Activated T-cell treated with anti-CD3 and anti-CD28 coated beads, Interleukin-2, amount 50 U/mL, for 24 hours (primary cell): ENCODE measurements around the gene PIGM.

Experiments used
- DNase-seq: peaks from one replicate; pipeline ENCODE4 v3.0.0-alpha.2; 2020
- H3K27ac Mint-ChIP-seq: 2 replicates; pipeline ENCODE4 v1.8.0; 2020; ENCODE audit warnings: mild to moderate bottlenecking, mixed read lengths
- H3K27me3 Mint-ChIP-seq: 2 replicates; pipeline ENCODE4 v1.8.0; 2020; ENCODE audit warnings: mixed read lengths
- H3K36me3 Mint-ChIP-seq: 2 replicates; pipeline ENCODE4 v1.8.0; 2020; ENCODE audit warnings: low read depth, mixed read lengths
- H3K4me1 Mint-ChIP-seq: 2 replicates; pipeline ENCODE4 v1.8.0; 2020; ENCODE audit warnings: low read depth, mixed read lengths
- H3K4me3 Mint-ChIP-seq: 2 replicates; pipeline ENCODE4 v1.8.0; 2020; ENCODE audit warnings: mild to moderate bottlenecking, moderate library complexity, mixed read lengths
- H3K9me3 Mint-ChIP-seq: 2 replicates; pipeline ENCODE4 v1.8.0; 2020; ENCODE audit warnings: mixed read lengths

Gene PIGM

DNA sequence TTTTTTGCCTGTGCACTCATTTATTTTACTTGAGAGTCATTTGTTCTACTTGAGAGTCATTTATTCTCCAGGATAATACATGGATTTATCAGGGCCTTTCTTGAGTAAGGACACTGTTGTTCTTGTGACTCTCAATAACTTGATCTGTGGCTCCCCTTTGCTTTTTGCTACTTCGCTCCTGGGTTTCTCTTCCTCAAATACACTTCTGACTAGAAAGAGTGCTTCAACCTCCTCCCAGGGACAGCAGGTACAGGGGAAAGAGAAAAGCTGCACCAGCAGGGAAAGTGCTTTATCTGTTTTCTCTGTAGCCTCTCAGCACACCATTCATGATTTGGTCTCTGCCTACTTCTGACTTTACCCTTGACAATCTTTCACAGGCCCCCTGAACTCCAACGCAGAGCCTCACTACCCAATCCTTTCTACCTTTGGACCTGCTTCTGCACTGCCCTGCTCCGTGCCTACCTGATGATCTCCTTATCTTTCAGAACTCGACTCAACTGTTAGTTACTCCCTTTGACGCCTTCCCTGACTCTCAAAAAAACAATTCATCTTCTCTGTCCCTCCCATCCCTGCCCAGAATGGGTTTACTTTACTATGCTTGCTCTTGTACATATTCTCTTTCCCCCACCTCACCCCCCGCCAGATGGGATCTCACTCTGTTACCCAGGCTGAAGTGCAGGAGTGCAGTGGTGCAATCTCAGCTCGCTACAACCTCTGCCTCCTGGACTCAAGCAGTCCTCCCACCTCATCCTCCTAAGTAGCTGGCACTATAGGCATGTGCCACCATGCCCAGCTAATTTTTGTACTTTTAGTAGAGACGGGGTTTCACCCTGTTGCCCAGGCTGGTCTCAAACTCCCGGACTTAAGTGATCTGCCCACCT lies 15.6 kb upstream of the PIGM start:
- peak overlapping the region; percentile 60 for H3K27ac Mint-ChIP-seq
- no peak for DNase-seq
- no peaks in the 10 kb centered on the region for H3K36me3 Mint-ChIP-seq
- H3K9me3 Mint-ChIP-seq = no peaks in the 10 kb centered on the region
- H3K4me1 Mint-ChIP-seq = peaks cover 10% of the 10 kb centered on the region
- H3K4me3 Mint-ChIP-seq = peak overlapping the region; percentile 62
- H3K27me3 Mint-ChIP-seq = peaks cover 15% of the 10 kb centered on the region

DNA sequence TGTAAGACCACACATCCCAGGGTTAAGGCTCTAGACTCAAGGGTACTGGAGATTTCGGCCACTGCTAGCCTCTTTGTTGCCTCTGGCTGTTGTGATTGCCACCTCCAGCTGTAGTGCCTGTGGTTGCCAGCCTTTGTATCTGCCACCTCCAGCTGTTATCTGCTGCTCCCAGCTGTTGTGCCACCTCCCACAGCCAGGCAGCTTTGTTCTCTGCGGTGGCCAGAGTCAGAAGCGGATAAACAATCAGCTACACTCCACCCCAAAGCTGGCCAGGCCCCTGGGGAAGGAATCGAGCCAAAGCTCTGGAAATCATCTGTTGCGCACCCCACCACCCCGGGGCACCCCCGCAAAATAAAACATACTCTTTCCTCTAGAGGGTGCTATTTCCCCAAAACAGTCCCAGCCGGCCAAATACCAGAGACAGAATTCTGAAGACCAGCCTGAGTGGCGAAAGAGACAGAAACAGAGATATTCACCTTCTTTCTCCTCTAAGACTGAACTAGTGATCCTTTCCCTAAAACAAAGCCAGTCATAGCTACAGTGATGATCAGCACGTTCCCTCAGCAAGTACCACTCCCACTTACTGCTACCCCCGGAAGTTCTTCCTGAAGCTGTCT lies 14.8 kb upstream of the PIGM start:
- DNase-seq = peak; percentile 50
- Mint-ChIP-seq H3K27me3 (peaks cover 12% of the 10 kb centered on the region), H3K36me3 (no peaks in the 10 kb centered on the region), H3K27ac (peak overlapping the region; percentile 60), H3K9me3 (no peaks in the 10 kb centered on the region), H3K4me3 (peak overlapping the region; percentile 62), H3K4me1 (peaks cover 10% of the 10 kb centered on the region)

DNA sequence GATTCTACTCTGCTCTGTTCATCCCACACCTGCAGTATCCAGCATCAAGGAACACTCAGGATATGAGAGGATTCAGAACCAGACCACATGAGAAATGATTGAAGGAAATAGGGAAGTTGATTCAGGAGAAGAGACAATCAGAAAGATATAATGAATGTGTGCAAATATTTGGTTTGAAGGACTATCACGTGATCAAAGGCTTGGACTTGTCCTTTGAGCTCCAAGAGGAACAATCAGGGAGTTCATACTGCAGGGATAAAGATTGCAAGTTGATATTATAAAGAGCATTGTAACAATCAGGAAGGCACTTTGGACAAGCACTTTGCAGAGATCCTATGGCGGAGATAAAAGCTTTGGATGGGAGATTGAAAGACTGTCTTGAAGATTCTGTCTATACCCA lies 13.9 kb upstream of the PIGM start:
- Mint-ChIP-seq H3K4me1 (peaks cover 10% of the 10 kb centered on the region), H3K36me3 (no peaks in the 10 kb centered on the region), H3K9me3 (no peaks in the 10 kb centered on the region), H3K4me3 (no peak overlapping the region), H3K27ac (no peak overlapping the region), H3K27me3 (peaks cover 11% of the 10 kb centered on the region)
- DNase-seq = no peak

DNA sequence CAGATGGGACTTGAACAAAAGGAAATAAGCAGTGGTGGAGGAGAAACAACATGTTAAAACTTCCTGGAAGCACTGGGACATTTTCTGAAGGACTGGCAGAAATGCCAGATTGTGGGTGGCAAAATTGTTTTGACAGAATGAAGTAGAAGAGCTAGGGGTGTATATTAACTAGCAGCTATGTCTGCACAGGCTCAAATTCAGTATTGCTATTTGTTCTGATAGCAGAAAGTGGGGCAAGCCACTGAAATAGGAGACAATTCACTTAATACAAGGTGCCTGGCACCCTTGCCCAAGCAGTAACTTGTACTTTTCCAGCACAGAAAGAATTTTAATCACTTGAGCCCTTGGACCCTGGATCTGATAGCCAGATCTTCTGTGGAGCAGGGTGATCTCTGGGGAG lies 11.8 kb upstream of the PIGM start:
- H3K27me3 Mint-ChIP-seq = peaks cover 11% of the 10 kb centered on the region
- no peaks in the 10 kb centered on the region for H3K9me3 Mint-ChIP-seq
- H3K4me3 Mint-ChIP-seq = no peak overlapping the region
- no peak for DNase-seq
- H3K4me1 Mint-ChIP-seq = peaks cover 10% of the 10 kb centered on the region
- no peaks in the 10 kb centered on the region for H3K36me3 Mint-ChIP-seq
- no peak overlapping the region for H3K27ac Mint-ChIP-seq

DNA sequence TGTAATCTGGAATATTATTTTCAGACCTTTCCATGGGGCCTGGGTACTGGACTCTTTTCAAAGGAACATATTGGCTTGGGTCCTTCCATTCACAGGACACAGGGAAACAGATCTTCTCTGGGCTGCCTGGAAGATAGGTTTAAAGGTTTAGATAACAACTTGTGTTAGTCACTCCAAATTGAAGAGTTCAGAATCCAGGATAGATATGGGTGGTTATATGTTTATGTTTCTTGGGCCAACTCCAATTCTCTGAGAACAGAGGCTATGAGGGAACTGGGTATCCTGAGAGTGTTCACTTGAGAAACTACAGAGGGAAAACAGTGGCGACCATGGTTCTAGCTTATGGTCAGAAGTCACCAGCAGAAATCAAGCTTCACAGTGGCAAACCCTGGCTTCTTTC lies 8.7 kb upstream of the PIGM start:
- peaks cover 3% of the 10 kb centered on the region for H3K27me3 Mint-ChIP-seq
- no peaks in the 10 kb centered on the region for H3K9me3 Mint-ChIP-seq
- no peak overlapping the region for H3K27ac Mint-ChIP-seq
- no peak overlapping the region for H3K4me3 Mint-ChIP-seq
- no peak for DNase-seq
- H3K4me1 Mint-ChIP-seq = no peaks in the 10 kb centered on the region
- no peaks in the 10 kb centered on the region for H3K36me3 Mint-ChIP-seq

GRCh38 chr1:160032165-160032820 lies 503 bp upstream of the PIGM start:
- no peaks in the 10 kb centered on the region for H3K27me3 Mint-ChIP-seq
- peaks cover 23% of the 10 kb centered on the region for H3K36me3 Mint-ChIP-seq
- peaks cover 45% of the 10 kb centered on the region for H3K4me1 Mint-ChIP-seq

DNA sequence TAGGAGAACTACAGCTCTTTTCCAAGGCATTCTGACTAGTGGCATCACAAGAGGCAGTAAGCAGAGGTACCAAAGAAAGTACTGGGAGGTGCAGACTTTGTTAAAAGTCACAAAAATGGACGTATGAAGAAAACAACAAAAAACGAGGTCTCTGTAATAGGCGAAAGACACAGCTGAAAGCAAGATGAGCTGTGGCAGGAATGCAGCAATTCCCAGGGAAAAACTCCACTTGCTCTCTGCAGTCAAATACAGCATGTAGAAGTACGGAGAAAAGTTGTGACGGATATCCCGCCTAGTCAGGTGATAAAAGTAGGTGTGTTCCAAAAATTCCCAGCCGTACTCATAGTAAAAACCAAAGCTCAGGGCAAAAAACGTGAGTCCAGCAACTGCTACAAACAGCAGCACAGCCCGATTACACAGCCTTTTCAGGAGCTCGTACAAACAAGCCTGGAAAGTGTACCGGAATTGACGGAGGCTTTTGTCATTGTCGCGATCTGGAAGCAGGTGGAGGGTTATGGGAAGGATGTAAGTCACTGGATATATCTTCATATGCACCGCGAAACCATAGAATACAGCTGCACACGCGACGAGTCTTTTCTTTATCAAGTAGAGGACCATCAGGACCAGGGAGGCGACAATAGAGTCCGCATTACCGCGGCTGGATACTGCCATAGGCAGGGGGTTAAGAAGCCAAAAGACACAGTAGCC lies 979 bp downstream of the PIGM start:
- H3K27me3 Mint-ChIP-seq = no peaks in the 10 kb centered on the region
- H3K36me3 Mint-ChIP-seq = peaks cover 30% of the 10 kb centered on the region
- peak overlapping the region; percentile 95 for H3K27ac Mint-ChIP-seq
- H3K4me3 Mint-ChIP-seq = peak overlapping the region; percentile 91
- peaks cover 49% of the 10 kb centered on the region for H3K4me1 Mint-ChIP-seq
- DNase-seq = no peak
- no peaks in the 10 kb centered on the region for H3K9me3 Mint-ChIP-seq

More at GRCh38 chr1:160032165-160032820, 503 bp upstream of the PIGM start:
- H3K4me3 Mint-ChIP-seq = peak overlapping the region; percentile 91
- no peaks in the 10 kb centered on the region for H3K9me3 Mint-ChIP-seq
- peak; percentile 35 for DNase-seq
- H3K27ac Mint-ChIP-seq = peak overlapping the region; percentile 95

DNA sequence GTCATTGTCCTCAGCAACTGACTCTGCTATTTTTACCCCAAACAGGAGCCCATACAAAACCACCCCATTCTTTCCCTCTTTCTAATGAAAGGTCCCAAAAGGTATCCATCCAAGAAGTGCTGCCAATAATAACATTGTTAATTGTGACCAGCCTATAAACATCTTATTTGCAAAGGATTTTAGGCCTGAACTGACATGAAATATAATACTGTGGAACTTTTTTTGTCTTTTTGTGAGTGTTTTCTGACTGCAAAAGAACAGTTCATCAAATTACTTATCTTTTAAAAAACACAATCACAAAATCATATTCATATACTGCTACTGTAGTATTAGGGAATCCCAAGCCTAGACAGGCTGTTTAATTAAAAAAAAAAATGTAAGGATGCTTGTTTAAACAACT lies 3.4 kb downstream of the PIGM start:
- Mint-ChIP-seq H3K4me3 (no peak overlapping the region), H3K36me3 (peaks cover 32% of the 10 kb centered on the region), H3K9me3 (no peaks in the 10 kb centered on the region), H3K27me3 (no peaks in the 10 kb centered on the region), H3K4me1 (peaks cover 39% of the 10 kb centered on the region), H3K27ac (no peak overlapping the region)
- no peak for DNase-seq

- no peaks in the 10 kb centered on the region for H3K9me3 Mint-ChIP-seq
- DNase-seq = no peak
- peaks cover 20% of the 10 kb centered on the region for H3K4me1 Mint-ChIP-seq
- no peaks in the 10 kb centered on the region for H3K27me3 Mint-ChIP-seq
- no peak overlapping the region for H3K4me3 Mint-ChIP-seq
- peaks cover 15% of the 10 kb centered on the region for H3K36me3 Mint-ChIP-seq
- no peak overlapping the region for H3K27ac Mint-ChIP-seq
These were observed 6.5 kb downstream of the PIGM start for GRCh38 chr1:160025314-160025713.

DNA sequence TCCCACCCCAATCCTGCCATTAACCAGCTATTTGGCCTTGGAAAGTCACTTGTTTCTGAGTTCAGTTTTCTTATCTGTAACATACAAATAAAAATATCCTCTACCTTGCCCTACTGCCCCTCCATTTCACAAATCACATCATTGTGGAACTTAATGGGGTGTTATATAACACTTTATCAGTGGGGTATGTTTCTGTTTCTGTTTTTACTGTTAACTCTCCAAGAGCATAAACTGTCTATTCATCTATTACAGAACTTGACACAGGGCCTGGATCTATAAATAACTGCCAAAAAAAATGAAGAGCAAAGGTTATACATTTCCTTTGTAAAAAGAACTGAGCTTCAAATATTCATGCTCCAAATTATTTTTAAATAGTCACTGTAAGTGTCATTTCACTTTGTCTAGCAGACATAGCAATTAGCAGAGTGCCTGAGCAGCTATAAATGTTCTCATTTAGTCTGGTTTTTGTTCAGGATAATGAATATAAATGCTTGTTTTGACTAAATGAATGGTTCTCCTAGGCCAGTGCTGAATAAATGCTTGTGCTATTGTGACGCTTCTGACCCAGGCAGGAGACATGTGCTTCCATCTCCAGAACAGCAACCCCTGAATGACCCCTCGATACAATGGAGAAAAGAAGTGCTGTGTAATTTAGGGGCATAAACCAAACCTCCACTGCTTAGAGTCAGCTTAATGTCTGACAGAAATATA lies 7.4 kb downstream of the PIGM start:
- H3K4me1 Mint-ChIP-seq = peaks cover 15% of the 10 kb centered on the region
- H3K27me3 Mint-ChIP-seq = no peaks in the 10 kb centered on the region
- no peak for DNase-seq
- H3K9me3 Mint-ChIP-seq = no peaks in the 10 kb centered on the region
- no peak overlapping the region for H3K4me3 Mint-ChIP-seq
- H3K27ac Mint-ChIP-seq = no peak overlapping the region
- H3K36me3 Mint-ChIP-seq = peaks cover 14% of the 10 kb centered on the region

DNA sequence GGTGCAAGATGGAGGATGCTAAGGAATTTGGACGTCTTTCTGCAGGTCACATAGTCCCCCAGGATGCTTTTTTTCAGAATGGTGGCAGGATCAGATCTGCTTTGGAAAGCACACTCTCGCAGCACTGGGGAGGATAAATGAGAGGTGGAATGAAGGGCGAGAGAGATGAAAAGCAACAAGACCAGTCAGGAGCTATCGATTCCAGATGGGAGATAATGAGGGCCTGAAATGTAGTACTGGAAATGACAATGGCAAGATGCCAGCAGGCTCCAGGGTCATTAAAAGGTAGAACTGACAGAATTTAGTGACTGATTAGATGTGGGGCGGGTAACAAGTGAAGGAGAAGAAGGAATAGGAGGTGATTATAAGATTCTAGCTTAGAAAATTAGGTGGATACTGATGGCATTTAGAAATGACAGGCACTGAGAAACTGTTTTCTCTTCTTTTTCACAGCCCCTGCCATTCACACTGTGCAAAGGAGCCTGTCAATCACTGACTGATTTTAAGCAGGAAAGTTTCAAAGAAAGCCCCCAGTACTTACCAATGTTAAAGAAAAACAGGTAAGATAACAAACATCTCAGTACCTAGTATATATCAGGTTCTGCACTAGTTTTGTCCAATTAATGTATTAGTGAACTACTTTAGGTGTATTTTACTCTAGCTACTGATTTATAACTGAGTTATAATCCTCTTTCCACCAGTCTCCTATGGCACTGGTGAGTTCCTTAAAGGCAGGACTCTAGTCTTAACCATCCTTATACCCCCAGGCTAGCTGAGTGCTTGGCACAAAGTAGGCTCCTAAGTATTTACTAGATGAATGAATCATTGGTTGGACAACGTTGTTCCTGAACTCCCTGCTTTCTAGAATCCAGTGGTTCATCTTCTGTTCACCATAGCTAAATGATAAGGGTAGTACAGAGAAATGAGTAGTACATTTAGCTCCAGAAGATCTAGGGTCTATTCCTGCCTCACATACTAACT lies 9.2 kb downstream of the PIGM start:
- Mint-ChIP-seq H3K9me3 (no peaks in the 10 kb centered on the region), H3K4me3 (no peak overlapping the region), H3K27me3 (no peaks in the 10 kb centered on the region), H3K36me3 (peaks cover 12% of the 10 kb centered on the region), H3K4me1 (peaks cover 11% of the 10 kb centered on the region), H3K27ac (no peak overlapping the region)
- DNase-seq = no peak

DNA sequence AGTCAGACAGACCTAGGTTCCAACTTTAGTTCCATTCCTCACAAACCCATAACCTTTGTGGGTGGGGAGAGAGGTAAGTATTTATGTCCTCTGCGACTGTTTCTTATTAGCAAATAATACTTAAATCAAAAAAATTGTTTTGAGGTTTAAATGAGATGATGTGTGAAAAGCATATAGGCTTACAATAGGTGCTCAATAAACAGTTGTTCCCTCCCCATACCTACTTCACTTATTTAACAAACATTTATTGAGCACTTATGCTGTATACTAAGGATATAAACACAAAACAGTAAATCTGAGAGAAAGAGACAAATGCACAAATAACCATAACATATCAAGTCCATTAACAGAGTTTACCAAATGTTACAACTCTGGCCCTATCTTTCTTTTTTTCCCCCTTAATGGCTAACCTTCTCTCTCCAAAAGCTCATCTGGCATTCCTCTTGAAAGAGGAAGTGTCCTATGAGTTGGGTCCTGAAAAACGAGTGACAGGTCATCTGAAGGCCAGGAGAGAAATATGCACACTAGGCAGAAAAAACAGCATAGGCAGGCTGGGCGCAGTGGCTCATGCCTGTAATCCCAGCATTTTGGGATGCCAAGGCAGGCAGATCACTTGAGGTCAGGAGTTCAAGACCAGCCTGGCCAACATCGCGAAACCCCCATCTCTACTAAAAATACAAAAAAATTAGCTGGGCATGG lies 10.3 kb downstream of the PIGM start:
- H3K4me3 Mint-ChIP-seq = no peak overlapping the region
- H3K27me3 Mint-ChIP-seq = no peaks in the 10 kb centered on the region
- H3K27ac Mint-ChIP-seq = no peak overlapping the region
- DNase-seq = no peak
- H3K36me3 Mint-ChIP-seq = peaks cover 5% of the 10 kb centered on the region
- H3K9me3 Mint-ChIP-seq = no peaks in the 10 kb centered on the region
- peaks cover 6% of the 10 kb centered on the region for H3K4me1 Mint-ChIP-seq

DNA sequence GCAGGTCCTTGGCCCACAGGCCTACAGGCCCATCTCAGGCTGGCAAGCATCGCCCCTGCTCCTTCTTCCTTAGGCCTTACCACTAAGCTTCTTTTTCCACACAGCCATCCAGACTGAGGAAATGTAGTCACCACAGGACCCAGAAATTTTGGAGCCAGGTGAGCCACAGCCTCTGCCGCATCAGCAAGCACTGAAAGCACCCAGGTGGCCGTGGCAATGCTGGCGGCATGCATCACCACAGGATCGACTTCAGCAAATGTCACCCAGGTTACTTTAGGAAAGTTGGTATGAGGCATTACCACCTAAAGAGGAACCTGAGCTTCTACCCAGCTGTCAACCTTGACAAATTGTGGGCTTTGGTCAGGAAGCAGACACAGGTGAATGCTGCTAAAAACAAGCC lies 11.6 kb downstream of the PIGM start:
- Mint-ChIP-seq H3K9me3 (no peaks in the 10 kb centered on the region), H3K4me1 (peaks cover 6% of the 10 kb centered on the region), H3K27me3 (no peaks in the 10 kb centered on the region), H3K27ac (no peak overlapping the region), H3K36me3 (no peaks in the 10 kb centered on the region), H3K4me3 (no peak overlapping the region)
- DNase-seq = no peak
